ENCODE data around the gene FAM241A. TPM values are rescaled to one million over a fixed set of nuclear protein-coding genes. Genes with fewer than 3 reads are reported as not detected.

The FAM241A gene
- total RNA-seq, 1 donor from 2014 or later = 1.4 TPM

DNA sequence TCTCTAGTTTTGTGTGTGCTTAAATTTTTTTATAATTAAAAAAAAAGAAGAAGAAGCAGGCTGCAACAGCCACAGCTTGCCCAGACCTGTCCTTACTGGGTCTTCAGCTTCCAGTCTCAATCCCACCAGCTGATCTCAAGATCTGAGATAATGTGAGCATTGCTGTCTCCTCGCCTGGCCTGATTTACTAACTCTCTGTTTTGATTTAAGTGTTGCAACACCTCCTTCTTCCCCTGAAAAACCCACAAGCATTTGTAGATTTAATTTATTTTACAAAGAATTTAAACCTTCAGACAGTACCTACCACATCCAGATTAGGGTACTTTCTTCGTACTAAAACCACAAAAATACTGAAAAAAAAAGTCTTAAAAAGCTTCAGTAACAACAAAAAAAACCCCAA lies 38.0 kb downstream of the FAM241A start:
- no peak overlapping the region for H3K4me3 ChIP-seq (ENCODE audit: low read depth, low read length)
- TF ChIP-seq, protein P1, sequence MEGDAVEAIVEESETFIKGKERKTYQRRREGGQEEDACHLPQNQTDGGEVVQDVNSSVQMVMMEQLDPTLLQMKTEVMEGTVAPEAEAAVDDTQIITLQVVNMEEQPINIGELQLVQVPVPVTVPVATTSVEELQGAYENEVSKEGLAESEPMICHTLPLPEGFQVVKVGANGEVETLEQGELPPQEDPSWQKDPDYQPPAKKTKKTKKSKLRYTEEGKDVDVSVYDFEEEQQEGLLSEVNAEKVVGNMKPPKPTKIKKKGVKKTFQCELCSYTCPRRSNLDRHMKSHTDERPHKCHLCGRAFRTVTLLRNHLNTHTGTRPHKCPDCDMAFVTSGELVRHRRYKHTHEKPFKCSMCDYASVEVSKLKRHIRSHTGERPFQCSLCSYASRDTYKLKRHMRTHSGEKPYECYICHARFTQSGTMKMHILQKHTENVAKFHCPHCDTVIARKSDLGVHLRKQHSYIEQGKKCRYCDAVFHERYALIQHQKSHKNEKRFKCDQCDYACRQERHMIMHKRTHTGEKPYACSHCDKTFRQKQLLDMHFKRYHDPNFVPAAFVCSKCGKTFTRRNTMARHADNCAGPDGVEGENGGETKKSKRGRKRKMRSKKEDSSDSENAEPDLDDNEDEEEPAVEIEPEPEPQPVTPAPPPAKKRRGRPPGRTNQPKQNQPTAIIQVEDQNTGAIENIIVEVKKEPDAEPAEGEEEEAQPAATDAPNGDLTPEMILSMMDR (conservative IDR thresholded peaks at IDR 0.05; ENCODE audit: low read depth, low read length) = no peak
- no peak for DNase-seq (ENCODE audit: low read depth)

GRCh38 chr4:112184438-112184837 lies 39.2 kb downstream of the FAM241A start:
- no peak overlapping the region for H3K4me3 ChIP-seq (ENCODE audit: low read depth, low read length)
- TF ChIP-seq, protein P1 (conservative IDR thresholded peaks at IDR 0.05; ENCODE audit: low read depth, low read length) = no peak
- no peak for DNase-seq (ENCODE audit: low read depth)

DNA sequence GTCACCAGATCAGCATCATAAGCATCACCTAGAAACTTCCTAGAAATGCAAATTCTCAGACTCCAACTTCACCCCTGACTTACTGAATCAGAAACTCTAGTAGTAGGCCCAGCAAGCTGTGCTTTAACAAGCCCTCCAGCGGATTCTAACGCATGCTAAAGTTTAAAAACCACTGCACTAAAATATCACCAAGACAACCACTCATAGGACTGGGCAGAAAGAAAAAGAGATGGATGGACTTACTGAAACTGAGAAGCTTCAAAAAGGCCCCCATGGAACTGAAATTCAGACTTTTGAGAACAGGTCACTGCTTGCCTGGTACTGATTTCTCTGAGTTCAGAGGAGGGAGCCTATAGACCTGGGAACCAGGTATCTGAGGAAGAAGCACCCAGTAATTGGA lies 40.1 kb downstream of the FAM241A start:
- TF ChIP-seq, protein P1 (conservative IDR thresholded peaks at IDR 0.05; ENCODE audit: low read depth, low read length) = no peak
- DNase-seq (ENCODE audit: low read depth) = no peak
- H3K4me3 ChIP-seq (ENCODE audit: low read depth, low read length) = no peak overlapping the region

- TF ChIP-seq, protein P1 (conservative IDR thresholded peaks at IDR 0.05; ENCODE audit: low read depth, low read length) = no peak
- no peak for DNase-seq (ENCODE audit: low read depth)
- no peak overlapping the region for H3K4me3 ChIP-seq (ENCODE audit: low read depth, low read length)
Observed at GRCh38 chr4:112185740-112186670, 40.8 kb downstream of the FAM241A start.

GRCh38 chr4:112189754-112190153 lies 44.5 kb downstream of the FAM241A start:
- TF ChIP-seq, protein P1 (conservative IDR thresholded peaks at IDR 0.05; ENCODE audit: low read depth, low read length) = peak; percentile 36
- no peak for DNase-seq (ENCODE audit: low read depth)
- no peak overlapping the region for H3K4me3 ChIP-seq (ENCODE audit: low read depth, low read length)

DNA sequence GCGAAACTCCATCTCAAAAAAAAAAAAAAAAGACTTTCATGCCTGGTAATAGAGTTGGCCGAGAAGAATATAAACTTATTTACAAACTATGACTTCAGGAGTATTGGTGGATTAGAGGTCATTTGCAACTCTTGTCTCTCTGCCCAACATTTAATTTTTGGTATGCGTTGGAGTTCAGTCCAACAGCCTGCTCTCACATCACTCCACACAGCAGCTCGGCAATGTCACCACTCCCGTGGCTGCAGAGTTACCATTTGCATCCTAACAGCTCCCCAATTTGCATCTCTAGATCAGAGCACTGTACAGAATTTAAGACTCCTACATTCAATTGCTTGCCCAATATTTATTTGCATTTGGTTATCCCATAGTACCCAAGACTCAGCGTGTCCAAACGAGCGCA lies 45.4 kb downstream of the FAM241A start:
- no peak for DNase-seq (ENCODE audit: low read depth)
- TF ChIP-seq, protein P1 (conservative IDR thresholded peaks at IDR 0.05; ENCODE audit: low read depth, low read length) = no peak
- H3K4me3 ChIP-seq (ENCODE audit: low read depth, low read length) = no peak overlapping the region

GRCh38 chr4:112196461-112196860 lies 51.2 kb downstream of the FAM241A start:
- DNase-seq (ENCODE audit: low read depth) = no peak
- no peak overlapping the region for H3K4me3 ChIP-seq (ENCODE audit: low read depth, low read length)
- TF ChIP-seq, protein P1 (conservative IDR thresholded peaks at IDR 0.05; ENCODE audit: low read depth, low read length) = no peak
